CD4-positive, alpha-beta T cell treated with Interferon alpha-2 for 1 hour (primary cell): ENCODE data around the gene LRRTM2.
"Not testable (repeated sequence)": the region's sequence is repeated elsewhere in the genome, so short reads cannot be mapped to it uniquely, and the experiment has no call there.

ENCODE experiments used
- DNase-seq, 2 donors: peaks; one replicate each; pipeline ENCODE4 v3.0.0-alpha.2; 2020 to 2022

LRRTM2 gene, protein sequence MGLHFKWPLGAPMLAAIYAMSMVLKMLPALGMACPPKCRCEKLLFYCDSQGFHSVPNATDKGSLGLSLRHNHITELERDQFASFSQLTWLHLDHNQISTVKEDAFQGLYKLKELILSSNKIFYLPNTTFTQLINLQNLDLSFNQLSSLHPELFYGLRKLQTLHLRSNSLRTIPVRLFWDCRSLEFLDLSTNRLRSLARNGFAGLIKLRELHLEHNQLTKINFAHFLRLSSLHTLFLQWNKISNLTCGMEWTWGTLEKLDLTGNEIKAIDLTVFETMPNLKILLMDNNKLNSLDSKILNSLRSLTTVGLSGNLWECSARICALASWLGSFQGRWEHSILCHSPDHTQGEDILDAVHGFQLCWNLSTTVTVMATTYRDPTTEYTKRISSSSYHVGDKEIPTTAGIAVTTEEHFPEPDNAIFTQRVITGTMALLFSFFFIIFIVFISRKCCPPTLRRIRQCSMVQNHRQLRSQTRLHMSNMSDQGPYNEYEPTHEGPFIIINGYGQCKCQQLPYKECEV

DNA sequence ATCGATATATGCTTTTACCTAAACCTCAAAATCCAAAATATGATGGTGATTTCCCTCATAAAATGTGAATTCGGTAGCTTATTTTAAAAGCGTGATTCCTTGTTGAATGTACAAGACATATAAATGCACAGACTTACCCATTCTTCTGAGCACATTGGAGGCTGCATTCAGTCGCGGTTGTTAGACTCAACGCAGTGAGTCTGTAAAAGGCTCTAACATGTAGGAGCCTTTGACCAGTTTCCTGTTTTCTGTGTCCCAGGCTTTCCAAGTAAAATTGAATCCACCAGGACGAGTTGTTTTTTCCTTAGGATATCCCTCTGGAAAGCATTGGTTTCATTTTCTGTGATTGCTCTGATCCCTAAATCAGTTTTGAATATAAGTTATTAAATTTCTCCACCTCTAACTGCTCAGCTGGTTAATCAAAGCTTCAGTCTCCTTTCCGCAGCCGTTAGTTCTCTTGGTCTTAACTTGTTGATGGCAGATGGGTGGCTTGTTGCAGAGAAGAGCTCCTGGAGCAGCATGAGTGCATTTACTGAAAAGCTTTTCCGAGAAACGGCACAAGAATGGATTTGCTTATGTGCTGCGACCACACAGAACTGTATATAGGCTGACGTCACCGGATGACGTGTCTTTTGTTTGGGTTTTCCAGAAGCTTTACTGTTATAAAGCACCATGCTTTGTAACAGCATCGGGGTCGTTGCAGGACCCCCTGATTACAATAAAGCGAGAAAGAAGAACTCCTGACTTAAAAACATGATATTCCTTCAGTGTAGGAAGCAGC lies at the start of gene LRRTM2:
Gene LRRTM2 (minus strand): TSS at position 565 of the 781 bp plus-strand sequence. CDS start 424 bp downstream, at position 141.
- no peak for DNase-seq

DNA sequence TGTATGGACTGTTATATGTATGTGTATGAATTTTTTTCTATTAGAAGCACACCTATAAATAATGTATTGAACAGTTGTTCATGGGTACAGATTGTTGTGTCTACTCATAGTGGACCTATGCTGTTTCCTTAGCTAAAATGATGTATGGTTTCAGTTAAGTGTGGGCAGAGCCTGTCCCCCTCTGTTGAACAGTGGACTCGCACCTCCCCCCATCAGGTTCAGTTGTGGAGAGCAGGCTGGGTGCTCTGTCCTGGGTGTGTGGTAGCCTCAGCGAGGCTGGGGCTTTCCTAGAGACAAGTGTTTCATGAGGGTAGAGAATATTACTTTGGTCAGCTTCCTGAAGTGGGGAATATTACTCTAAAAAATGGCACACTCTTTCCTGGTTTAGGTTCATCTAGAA lies 47.4 kb upstream of the LRRTM2 start:
- DNase-seq = no peak

DNA sequence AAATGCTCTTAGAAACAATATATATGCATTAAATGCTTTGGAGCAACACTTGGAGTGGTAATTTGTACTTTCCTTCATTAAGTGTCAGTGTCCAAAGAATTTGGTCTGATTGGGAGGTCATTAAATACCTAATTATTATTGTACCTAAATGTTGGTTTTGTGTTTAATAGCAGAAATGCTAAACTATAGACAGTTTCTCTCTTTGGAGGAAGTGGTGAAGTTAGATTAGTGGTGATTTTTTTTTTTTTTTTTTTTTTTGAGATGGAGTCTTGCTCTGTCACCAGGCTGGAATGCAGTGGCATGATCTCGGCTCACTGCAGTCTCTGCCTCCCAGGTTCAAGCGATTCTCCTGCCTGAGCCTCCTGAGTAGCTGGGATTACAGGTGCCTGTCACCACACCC lies 46.2 kb upstream of the LRRTM2 start:
- DNase-seq = not testable (repeated sequence)

DNA sequence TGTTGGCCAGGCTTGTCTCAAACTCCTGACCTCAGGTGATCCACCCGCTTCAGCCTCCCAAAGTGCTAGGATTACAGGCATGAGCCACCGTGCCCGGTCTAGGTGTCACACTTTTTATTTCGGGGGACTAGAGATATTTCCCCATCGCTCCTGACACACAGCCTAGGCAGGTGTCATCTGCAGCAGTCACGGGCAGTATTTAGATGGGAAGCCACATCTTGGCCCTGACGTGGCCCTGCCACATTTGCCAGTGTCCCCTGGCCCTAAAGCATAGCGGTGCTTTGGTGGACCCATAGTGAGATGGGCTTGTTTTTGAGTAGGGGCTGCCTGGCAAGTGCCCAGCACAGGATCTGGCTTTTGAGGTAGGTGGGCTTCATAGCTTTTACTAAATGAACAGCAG lies 45.0 kb upstream of the LRRTM2 start:
- DNase-seq = no peak

DNA sequence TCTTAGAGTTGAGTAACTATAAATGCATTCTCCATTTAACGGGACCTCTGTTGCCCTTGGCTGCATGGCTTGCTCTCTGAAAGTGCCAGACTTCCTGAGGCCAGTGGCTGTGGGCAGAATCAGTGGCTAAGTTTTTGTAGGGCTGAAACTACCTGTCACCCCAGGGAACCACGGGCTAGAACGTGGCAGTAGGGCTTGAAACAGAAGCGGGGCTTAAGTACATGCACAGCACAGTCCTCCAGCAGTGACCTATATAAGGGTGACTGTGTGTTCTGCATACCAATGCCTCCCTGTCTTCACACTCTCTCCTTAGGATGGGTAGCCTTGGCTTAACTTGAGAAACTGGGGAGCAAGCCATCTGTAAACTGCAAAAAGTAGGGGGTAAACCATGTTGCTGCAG lies 43.6 kb upstream of the LRRTM2 start:
- DNase-seq = no peak

DNA sequence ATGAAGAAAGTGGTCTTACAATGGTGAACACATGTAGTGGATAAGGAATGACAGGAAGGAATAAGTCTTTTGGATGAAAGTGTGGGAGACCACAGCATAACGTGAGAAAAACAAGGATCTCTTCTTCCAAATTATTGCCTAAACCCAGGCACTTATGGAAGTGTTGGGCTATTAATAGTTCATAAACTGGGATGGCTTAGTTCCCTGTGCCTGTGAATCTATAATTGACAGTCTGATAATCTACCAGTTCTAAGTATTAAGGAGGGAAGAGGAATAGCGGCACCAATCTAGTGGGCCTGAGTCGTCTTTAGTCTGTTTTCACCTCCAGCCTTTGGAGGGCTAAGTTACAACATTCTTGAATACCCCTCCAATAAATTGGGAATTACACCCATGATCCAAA lies 39.2 kb upstream of the LRRTM2 start:
- no peak for DNase-seq

DNA sequence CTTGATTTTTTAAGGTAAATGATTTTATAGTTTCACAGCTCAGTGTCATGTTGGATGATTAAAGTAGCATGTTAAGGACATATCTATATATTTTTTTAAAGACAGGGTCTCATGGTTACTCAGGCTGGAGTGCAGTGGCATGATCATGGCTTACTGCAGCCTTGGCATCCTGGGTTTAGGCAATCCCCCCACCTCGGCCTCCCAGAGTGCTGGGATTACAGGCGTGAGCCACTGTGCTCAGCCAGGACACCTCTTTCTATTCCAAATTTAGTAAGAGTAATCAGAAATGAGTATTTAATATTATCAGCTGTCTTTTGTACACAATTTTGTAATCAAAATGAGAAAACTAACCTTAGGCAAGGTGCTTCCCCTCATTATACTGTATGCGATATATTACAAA lies 38.6 kb upstream of the LRRTM2 start:
- no peak for DNase-seq

DNA sequence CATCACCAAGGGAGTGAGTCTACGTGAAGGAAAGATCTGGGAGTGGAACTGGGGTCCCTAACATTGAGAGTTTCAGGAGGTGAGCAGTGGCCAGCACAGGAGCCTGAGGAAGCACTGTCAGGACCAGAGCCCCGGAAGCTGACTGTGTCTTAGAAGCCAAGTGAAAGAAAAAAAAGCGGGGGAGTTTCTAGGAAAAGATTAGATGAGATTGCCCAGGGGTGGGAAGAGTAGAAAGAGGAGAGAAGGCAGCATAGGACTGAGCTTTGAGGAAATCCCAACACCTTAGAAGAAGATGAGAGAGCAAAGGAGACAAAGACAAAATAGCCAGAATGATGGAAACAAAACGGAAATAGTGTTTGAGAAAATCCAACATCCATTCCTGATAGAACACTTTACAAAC lies 37.0 kb upstream of the LRRTM2 start:
- no peak for DNase-seq

DNA sequence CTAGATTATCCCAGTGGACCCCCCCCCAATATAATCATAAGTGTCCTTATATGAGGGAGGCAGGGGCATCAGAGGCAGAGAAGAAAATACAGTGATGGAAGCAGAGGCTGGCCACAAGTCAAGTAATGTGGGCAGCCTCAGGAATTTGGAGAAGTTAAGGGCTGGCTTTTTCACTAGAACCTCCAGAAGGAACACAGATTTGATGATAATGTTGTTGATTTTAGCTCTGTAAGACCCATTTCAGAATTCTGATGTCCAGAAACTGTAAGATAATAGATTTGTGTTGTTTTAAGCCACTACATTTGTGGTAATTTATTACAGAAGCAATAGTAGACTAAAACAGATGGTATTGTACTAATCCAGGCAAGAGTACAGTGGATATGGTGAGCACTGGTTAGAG lies 36.3 kb upstream of the LRRTM2 start:
- DNase-seq = no peak

DNA sequence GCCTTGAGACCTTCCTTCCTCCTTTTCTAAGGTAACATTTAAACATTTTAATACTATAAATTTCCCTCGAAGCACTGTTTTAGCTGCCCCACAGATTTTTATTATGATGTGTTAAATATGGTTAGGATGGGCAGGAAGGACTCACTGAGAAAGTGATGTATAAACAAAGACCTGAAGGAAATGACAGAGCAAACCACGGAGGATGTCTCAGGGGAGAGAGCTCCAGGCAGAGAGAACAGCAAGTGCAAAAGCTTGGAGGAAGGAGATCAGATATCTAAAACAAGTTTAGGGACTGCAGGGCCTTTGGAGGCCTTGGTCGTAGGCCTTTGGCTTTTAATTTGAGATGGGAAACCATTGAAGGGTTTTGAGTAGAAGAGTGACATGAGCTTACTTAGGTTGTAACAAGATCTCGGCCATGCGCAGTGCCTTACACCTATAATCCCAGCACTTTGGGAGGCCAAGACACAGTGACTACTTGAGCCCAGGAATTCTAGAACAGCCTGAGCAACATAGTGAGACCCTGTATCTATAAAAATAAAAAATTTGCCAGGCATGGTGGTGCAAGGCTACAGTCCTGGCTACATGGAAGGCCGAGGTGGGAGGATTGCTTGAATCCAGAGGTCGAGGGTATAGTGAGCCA lies 35.5 kb upstream of the LRRTM2 start:
- DNase-seq = no peak

DNA sequence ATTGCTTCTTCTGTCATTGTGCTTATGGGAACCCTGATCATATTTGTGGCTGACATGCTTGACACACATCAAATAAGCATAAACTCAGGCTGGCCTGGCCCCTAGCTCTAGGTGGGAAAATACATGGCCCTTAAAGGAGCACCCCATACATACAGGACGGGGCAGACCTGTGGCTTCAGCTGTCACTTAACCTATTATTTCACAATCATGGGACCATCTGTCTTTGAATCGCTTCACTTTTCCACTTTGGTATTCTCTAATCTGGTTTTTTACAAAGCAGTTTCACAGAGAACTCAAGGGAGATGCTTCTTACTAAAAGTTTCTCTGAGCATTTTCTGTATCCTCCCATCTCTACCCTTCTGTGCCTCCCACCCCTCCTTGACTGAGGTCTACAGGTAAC lies 34.6 kb upstream of the LRRTM2 start:
- DNase-seq = no peak

DNA sequence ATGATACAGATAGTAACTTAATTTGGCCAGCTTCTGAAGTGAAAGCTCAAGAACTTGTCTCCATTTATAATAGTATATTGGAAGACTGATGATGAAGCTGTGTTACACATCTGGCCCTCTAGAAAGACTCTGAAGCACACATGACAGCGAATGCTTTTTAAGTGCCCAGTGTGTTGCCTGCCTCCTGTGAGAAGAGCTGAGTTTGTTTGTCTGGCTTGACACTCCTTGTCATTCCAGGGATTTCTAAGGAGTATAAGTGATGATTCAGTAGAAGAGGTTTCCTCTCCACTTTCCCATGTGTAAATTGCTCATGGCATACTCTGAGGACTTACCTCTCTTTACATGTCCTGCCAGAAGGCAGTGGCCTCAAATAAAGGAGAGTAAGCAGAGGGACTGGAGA lies 30.4 kb upstream of the LRRTM2 start:
- no peak for DNase-seq

DNA sequence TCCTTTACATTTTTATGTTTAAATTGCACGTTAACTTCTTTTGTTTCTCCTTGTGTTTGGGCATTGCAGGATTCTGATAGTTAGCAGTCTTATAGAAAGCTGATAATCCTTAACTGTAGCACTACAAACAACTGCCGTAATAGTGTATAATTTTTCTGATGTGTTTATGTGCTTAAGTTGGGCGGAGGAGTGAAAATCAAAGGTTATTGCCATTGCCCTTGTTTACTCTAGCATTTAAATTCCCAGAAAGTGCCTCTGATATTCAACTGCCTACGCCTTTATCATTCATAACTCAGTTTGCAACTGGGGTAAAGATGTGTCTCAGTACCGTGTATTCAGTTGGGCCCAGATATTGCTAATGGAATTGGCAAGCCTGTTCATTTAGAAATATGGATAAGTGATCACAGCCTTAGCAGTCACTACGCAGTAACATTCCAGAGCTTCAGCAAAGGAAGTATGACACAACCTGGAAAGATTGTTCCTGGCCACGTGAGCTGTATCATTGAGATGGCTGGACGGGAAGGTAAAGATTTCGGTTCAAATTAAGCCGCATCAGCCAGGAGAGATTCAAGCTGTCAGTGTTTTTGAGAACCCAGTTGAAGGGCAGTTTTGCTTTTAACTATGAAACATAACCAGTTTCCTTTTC lies 28.1 kb upstream of the LRRTM2 start:
- DNase-seq = no peak

DNA sequence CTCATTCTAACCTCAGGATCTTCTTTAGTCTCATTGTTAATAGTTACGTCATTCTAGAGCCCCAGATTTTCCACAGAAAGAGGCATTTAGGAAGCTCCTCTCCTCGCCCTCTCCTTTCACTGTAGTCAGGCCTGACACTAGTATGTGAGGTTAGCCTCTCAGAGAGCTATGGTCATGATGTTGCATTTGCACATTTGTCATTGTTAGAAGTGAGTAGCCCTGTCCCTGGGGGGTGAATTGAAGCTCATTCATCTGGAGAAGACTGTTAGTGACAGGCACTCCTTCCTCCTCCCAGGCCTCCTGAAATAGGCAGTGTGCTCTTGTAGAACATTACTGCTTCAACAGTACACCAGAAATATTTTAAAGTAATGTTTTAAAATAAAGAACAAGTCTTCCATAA lies 26.6 kb upstream of the LRRTM2 start:
- no peak for DNase-seq

DNA sequence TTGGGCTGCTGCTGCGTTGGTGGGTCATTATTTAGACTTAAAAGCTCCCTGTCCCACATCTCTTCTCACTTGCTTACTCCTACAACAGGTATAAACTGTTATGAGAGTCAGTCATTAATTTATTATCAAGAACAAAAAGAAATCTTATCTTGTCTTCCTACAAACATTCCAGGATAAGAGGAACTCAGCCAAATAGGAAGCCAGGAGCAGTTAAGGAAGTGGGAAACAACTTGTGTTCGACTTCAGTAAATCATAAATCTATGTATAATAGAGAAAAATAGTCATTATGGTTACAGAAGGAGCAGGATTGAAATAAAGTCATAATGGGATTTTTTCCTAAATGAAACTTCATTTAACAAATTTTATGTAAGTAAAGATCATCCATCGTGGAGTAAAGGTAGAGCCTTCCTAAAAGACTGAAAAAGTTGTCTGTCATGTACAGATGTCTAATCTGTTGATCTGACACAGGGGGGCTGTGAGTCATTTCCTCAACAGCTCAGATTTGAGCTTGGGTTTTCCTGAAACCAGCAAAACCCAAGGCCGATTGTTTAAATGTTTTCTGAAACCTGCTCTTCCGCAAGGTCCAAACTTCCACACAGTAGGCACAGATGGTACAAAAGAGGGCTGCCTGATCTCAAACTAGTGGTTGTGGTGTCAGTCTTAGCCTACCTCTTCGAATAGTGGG lies 25.3 kb upstream of the LRRTM2 start:
- no peak for DNase-seq

DNA sequence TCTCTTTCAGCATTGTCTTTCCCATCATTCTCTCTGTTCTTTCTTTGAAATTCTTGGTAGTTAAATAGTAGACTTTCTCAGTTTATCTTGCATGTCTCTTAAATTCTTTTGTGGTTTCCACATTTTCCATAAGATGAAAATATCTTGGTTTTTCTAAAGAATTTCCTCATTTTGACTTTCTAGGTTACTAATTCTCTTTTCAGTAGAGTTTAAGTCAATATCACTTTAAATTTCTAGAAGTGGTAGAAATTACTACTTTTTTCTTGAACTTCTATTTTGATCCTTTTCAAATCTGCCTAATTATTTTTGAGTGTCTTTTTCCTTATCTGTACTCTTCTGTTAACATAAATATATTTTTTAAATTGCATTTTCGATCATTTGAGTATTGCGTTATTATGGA lies 23.6 kb upstream of the LRRTM2 start:
- no peak for DNase-seq

DNA sequence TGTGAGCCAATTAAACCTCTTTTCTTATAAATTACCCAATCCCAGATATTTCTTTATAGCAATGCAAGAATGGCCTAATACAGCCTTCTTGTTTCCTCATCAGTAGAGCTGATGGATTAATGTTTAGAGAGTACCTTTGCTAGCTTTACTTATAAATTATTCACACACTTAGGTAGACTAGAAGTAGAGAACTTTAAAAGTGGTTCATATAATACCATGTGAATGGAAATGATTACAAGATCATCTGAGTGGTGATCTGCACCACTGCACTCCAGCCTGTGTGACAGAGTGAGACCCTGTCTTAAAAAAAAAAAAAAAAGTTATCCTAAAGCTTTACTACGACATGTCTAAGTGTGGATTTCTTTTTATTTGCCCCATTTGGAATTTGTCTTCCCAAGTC lies 23.2 kb upstream of the LRRTM2 start:
- no peak for DNase-seq

DNA sequence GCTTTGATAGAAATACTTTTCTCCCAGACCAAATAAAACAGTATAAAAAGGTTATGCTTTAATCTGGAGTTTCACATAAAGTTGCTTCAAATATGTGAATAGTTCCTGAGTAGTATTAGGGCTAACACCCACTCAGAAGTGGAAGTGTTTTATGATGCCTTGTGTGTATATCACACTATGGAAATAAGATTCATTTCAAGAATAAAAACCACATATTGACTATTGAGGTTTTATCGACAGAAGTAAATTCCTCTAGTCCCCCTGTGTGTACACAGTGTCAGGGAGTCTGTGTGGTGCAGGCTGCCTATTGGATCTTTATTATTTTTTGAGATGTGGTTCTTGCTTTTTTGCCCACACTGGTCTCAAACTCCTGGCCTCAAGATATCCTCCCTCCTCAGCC lies 20.8 kb upstream of the LRRTM2 start:
- no peak for DNase-seq

DNA sequence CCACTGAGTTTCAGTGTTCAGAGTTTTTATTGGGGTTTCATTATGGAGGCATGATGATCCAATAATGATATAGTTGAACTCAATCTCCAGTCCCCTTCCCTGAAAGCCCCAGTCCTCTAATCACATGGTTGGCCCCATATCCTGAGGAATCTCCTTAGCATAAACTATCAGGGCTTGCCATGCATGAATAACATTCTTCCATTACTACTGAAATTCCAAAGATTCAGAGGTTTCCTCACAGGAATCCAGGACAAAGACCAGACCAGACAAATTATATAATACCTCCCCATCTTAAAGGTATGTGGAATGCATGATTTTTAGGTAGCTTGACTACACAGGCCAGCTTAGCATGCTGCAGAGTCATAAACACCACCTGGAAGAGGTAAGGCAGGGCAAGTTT lies 15.5 kb upstream of the LRRTM2 start:
- DNase-seq = no peak

DNA sequence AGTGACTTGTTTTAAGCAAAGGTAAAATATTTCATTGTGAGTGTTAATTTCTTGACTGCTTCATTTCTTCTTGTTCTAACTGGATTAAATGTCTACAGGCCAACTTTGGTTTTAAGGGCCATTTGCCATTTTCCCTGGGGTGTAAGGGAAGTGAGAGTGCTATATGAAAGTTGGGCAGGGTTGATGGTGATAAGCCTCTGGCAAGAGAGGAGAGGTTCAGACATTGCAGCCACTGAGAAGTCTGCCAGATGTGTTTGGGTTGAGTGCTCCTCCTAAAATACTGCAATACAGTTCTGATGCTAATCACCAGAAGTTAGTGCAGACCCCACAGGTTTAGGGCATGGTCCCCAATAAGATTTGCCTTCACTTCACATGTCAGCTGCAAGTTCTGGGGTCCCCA lies 14.9 kb upstream of the LRRTM2 start:
- DNase-seq = no peak

DNA sequence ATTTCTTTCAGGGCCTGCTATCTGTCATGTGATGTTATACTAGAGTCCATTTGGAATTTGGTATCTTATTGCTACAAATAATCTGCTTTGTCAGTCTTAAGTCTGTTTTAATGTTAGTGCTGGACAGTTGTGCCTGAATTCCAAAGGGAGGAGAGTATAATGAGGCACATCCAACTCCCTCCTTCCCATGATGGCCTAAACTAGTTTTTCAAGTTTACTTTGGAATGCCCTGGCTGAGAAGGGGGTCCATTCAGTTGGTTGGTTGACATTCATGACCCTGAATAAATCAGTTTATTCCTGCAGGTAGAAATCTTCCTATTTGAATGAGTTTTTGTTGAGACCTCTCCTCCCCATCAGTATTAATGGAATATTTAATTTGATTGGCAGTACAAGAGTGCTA lies 9.4 kb upstream of the LRRTM2 start:
- no peak for DNase-seq

DNA sequence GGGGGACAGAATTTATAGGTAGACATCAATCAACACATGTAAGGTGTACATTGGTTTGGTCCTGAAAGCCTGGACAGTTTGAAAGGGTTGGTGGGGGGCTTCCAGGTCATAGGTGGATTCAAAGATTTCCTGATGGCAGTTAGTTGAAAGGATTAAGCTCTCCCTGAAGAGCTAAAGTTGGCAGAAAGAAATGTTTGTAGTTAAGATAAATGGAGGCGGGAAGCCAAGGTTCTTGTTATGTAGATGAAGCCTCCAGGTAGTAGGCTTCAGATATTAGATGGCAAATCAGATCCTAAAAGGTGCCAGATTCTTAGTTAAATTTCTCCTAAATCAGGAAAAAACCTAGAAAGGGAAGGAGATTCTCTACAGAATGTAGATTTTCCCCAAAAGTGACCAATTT lies 9.0 kb upstream of the LRRTM2 start:
- no peak for DNase-seq

DNA sequence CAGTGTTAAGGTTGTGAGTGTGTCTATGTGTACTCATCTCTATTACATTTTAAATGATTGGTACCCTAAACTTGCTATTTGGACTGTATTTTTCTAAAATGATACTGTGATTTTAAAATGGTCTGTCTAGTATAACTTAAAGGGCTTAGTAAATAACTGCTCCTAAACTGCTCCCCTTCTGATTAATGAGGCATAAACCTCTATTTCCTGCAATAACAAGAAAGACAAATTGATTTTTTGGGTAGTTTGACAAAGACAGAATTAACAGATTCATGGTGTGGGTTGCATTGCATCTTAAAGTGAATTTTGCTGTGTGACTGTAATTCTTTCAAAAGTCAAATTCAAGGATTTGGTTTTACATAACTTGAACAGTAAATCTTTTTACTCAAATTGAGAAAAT lies 8.1 kb upstream of the LRRTM2 start:
- no peak for DNase-seq
